Embryonic facial prominence (tissue), 1 donor: ENCODE measurements around the gene RRP8.

Experiments
- DNase-seq: peaks from one replicate; pipeline ENCODE4 v3.0.0-alpha.2; 2016; ENCODE audit errors: extremely low spot score

RRP8 gene

GRCh38 chr11:6599881-6600390, 3.5 kb downstream of the RRP8 start:
- DNase-seq: no peak

DNA sequence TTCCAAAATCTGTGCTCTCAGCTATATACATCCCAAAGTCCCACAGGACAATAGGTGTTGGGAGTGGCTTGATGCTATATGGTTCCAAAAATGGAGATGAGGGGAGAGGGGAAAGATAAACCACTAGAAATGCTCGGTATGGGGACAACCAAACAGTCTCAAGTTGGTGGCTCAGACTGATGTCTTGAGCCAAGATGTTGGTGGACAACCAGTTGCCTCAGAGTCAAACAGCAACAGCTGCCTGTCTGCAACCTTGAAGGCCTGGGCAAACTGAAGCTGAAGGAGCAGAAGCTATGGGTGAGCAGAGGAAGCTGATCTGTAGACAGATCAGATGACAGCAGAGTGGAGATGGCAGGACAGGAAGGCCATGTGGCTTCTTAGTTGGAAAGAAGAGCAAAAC, 4.0 kb downstream of the RRP8 start:
- DNase-seq: no peak

GRCh38 chr11:6598555-6598954, 4.9 kb downstream of the RRP8 start:
- DNase-seq: no peak

GRCh38 chr11:6596239-6596877, 7.1 kb downstream of the RRP8 start:
- DNase-seq: no peak

GRCh38 chr11:6594142-6594768, 9.2 kb downstream of the RRP8 start:
- no peak for DNase-seq

DNA sequence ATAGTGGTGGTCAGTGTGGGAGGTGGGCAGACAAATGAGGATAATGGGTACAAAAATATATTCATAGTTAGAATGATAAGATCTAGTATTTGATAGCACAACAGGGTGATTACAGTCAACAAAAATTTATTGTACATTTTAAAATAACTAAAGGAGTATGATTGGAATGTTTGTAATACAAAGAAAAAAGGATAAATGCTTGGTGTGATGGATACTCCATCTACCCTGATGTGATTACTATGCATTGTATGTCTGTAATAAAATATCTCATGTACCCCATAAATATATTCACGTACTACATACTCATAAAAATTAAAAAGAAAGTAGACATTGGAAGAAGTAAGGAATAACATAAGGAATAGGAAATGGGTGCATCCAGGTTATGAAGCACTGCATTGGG, 15.4 kb downstream of the RRP8 start:
- DNase-seq: no peak

DNA sequence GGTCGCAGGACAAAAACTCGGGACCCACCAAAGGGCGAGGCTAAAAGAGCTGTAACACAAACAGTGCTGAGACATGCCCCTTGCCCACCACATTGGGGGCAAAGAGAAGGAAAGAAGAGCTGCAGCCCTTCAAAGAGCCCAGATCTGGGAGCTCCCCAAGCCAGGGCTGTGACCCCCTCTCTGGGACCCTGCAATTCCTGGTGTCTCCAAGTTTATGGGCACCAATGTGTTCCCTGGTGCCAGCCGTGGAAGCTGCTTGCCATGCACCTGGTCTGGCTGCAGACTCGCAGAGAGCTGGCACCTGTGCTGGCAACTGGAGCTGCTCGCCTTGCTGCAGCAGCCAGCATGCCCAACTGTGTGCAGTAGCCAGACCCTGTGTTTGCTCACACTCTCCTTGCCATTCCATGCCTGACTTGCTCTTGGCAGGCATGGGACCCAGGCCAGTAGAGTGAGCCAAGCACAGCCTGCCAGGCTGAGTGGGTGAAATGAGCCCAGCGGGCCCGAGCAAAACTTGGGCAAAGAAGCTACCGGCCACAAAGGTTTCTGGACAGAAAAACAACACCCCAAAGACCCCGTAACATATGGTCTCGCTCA, 16.0 kb downstream of the RRP8 start:
- no peak for DNase-seq

DNA sequence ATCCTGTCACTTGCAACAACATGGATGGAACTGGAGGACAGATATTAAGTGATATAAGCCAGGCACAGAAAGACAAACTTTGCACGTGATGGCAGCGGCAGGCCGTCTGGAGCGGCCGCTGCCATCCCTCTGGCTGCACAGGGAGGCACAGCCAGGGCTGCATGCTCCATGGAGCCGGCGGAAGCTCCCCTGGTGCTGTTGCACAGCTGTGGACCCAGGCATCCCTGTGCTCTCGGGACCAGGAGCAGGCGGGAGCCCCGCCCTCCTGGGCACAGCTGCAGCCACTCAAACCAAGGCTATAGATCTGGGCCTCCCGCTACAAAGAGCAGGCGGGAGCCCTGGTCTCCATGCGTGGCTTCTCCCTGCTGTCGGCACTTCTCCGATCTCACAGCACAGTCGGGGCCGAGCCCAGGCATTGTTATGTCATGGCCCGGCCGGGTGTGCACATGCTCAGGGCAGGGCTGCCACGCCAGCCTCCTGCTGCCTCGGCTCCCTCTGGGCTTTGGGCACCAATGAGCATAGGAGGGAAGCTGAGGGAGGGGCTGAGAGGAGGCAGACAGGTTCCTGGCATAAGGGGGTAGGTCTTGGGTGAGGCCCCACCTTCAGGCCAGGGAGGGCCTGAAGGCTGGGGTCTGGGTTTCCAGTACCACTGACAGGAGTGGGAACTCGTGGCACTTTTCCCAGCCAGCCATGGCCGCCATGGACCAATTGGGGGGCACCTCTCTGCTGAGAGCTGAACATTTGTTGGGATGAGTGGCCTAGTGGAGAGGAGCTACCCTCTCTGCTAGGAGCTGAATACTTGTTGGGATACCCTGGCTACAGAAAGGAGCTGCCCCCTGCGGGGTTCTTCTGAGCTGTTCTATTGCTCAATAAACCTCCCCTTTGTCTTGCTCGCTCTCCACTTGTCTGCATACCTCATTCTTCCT, 16.7 kb downstream of the RRP8 start:
- no peak for DNase-seq

GRCh38 chr11:6584528-6584927, 18.9 kb downstream of the RRP8 start:
- no peak for DNase-seq

GRCh38 chr11:6583584-6583983, 19.8 kb downstream of the RRP8 start:
- DNase-seq: no peak

- no peak for DNase-seq
Observed at GRCh38 chr11:6579681-6580080, 23.7 kb downstream of the RRP8 start.

DNA sequence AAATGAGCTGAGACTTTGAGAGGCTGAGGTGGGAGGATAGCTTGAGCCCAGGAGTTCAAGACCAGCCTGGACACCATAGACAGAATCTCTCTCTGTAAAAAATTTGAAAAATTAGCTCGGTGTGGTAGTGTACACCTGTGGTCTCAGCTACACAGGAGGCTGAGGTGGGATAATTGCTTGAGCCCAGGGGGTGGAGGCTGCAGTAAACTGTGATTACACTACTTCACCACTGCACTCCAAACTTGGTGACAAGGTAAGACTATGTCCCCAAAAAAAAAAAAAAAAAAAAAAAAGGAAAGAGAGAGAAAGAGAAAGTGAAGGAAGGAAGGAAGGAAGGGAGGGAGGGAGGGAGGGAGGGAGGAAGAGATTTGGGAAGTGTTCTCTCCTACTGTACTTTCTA, 25.3 kb downstream of the RRP8 start:
- DNase-seq: no peak

DNA sequence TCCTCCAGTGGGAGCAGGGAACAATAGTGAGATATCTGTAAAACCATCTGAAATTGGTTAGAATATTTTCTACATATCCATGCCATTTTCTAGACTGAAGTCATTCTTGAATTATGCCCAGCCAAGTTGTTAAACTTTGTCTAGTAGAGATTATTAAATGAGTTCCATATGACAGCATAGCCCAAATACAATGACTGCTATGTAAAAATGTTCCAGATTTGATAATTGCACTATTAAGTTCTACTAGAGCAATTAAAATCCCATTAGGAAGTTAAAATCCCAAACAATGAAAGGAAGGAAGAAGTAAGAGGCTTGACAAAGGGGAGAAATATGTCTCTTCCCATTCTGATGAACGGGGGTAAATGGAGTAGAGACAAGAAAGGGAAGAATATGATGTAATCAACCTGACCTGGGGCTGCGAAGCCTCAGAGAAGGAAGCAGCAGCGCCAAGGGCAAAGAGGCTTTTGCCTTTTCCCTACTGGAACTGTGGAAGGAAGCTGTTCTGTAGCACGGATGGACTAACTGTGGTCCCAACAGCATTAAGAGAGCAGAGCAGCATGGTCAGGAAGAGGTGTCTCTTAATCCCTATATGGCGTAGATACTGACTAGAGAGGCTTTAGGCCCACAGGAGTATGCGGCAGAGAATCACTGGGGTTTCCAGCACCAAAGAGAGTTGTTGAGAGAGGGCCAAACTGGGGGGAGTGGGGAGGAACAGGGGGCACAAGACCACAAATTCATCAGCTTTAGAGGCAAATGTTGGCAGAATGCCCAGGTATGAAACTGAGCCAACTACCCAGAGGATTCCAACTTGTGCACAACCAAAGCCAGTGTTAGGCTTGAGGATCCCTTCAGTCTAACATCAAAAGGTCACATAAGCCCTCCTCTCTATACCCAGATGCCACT, 26.7 kb downstream of the RRP8 start:
- DNase-seq: peak; percentile 29

- DNase-seq: no peak
Observed at GRCh38 chr11:6574816-6575715, 28.4 kb downstream of the RRP8 start.

DNA sequence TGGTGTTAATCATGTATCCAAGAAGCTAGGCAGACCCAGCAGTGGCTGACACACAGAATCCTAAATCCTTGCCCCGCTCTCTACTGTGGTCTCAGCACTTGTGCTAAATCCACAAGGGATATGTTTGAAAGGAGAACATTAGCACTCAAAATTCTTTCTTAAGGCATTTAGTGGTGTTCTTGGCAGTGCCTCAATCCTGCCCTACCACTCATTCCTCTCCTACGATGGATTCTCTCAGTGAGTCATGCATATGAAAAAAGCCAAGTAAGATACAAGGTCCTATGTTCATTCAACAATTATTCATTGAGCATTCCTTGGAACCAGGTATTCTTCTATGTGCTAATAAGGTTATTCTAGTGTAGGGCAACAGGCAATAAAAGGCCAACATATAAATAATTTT, 31.2 kb downstream of the RRP8 start:
- DNase-seq: no peak

GRCh38 chr11:6571434-6572008, 31.9 kb downstream of the RRP8 start:
- no peak for DNase-seq

DNA sequence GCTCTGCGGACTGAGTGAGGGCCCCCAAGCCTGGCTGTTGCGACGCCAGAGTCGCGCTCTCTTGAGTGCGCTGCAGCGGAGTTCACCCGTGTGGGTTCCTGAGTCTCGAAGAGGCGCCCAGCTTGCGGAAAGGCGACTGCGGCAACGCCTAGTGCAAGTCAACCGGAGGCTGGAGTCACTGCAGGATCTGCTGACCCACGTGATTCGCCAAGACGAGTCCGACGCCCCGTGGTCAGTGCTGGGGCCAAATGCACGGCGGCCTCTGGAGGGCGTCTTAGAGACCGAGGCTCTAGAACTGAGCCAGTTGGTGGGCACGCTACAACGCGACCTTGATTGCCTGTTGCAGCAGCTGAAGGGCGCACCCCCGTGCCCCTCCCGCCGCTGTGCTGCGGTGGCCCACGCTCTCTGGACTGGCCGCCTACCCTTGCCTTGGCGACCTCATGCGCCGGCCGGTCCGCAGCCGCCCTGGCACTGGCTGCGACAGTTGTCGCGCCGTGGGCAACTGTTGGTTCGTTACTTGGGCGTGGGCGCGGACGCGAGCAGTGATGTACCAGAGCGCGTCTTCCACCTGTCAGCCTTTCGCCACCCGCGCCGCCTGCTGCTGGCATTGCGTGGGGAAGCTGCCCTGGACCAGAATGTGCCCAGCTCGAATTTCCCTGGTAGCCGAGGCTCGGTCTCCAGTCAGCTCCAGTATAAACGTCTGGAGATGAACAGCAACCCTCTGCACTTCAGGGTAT, 32.6 kb downstream of the RRP8 start:
- DNase-seq: no peak

DNA sequence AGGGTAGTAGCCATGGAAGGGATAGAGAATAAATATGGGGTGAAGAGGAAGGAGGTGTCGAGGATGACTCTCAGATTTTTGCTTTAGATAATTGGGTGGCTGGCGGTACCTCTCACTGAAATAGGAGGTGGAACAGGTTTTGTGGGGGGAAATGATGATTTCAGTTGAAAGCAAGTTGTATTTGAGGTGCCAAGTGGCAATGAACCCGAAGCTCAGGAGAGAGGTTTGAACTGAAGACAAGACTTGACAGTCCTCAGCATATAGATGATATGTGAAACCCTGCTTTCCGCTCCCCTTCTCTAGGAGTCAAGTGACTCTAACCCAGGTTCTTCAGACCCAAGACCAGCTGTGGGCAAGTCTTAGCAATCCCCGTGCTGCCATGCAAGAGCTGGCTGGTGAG, 33.7 kb downstream of the RRP8 start:
- DNase-seq: no peak
